H1 (cell line): Measurements from ENCODE around the gene AKAP7. TPM values are rescaled to one million over a fixed set of nuclear protein-coding genes. Genes with fewer than 3 reads are reported as not detected.

Source experiments
- ASH2L ChIP-seq: fragments of 200-600, 300-600 bp; sonication (generic); IDR thresholded peaks from one replicate; pipeline ENCODE4 v1.7.1; 2017; ENCODE audit warnings: low read length
- BACH1 ChIP-seq: IDR thresholded peaks from 2 replicates; pipeline ENCODE4 v1.6.1; 2012; ENCODE audit warnings: low read length, improper control_type of control experiment
- RXRA ChIP-seq: IDR thresholded peaks from 2 replicates; pipeline ENCODE4 v1.6.1; 2011; ENCODE audit warnings: low read depth, mild to moderate bottlenecking, low read length, moderate library complexity; ENCODE audit not compliant: insufficient read depth
- SAP30 ChIP-seq: fragments of 300-600 bp; sonication (generic); IDR thresholded peaks from 2 replicates; pipeline ENCODE4 v1.7.1; 2012; ENCODE audit warnings: low read length, moderate library complexity, mild to moderate bottlenecking, inconsistent platforms; ENCODE audit not compliant: insufficient read depth, insufficient replicate concordance
- TAF1 ChIP-seq: IDR thresholded peaks from 2 replicates; pipeline ENCODE4 v1.6.1; 2011; ENCODE audit warnings: mild to moderate bottlenecking, low read depth, low read length
- YY1 ChIP-seq: IDR thresholded peaks from 2 replicates; pipeline ENCODE4 v1.6.1; 2011; ENCODE audit warnings: low read depth, mild to moderate bottlenecking, low read length
- polyA plus RNA-seq, 7 experiments: library from polyadenylated mRNA; depleted of rRNA in 3 of 7; stranded (reverse) in 5 of 7; unstranded in 2 of 7; fragments of >200 nt in 5 of 7; fragments of 200-250 nt in 2 of 7; gene quantifications; 1 replicate in 5 of 7; 2 replicates in 1 of 7; 4 replicates in 1 of 7; pipeline versions ENCODE4 v1.2.1 to v1.2.3, GENCODE V29; 2011 to 2013; ENCODE audit warnings: missing spikeins in 2 of 7, mixed read lengths in 2 of 7
- total RNA-seq: library from RNA; stranded (reverse); fragmentation: NEBNext Ultra II Directional; extraction: Animal tissue kit (Norgen Biotek cat#: 25700); gene quantifications from 2 replicates; pipeline ENCODE4 v1.2.1, GENCODE V29; 2021

AKAP7 gene
- total and polyA plus RNA-seq, 2 of the 8 experiments (the other 6 are each of a cell fraction or from before 2014, with no cell fraction given) = 4.7 to 16.9 TPM

- no peak for TF ChIP-seq YY1
- TF ChIP-seq RXRA = no peak
- no peak for TF ChIP-seq TAF1
- no peak for TF ChIP-seq ASH2L
- TF ChIP-seq SAP30 = no peak
- TF ChIP-seq BACH1 = no peak
Measured at GRCh38 chr6:131216246-131216645, 81.0 kb downstream of the AKAP7 start (continued).
